Natural killer cell (primary cell): Measurements from ENCODE around the gene JADE3. TPM values are rescaled to one million over a fixed set of nuclear protein-coding genes. Genes with fewer than 3 reads are reported as not detected.

Source experiments
- ATAC-seq, 3 donors: fragments of 150-1000 bp in 2 of 3; fragments of 200-7000 bp in 1 of 3; cut with Tn5 transposase; 1 replicate in 1 of 3; 2 replicates in 2 of 3; pipeline ENCODE4 v1.10.0; 2021; ENCODE audit warnings: mild to moderate bottlenecking in 2 of 3, moderate library complexity in 2 of 3
- DNase-seq, 2 donors: peaks; one replicate each; pipeline versions ENCODE4 v3.0.0 to v3.0.0-alpha.2; 2013 to 2021; ENCODE audit warnings: mixed read lengths in 1 of 2
- H3K27ac ChIP-seq: one replicate; pipeline ENCODE4 v1.5.1; 2013; ENCODE audit warnings: mild to moderate bottlenecking, low read length
- H3K27me3 ChIP-seq: one replicate; pipeline ENCODE4 v1.6.1; 2013; ENCODE audit warnings: low read length; ENCODE audit not compliant: control insufficient read depth, insufficient read depth
- H3K36me3 ChIP-seq: one replicate; pipeline ENCODE4 v1.6.1; 2013; ENCODE audit warnings: low read length; ENCODE audit not compliant: control insufficient read depth, insufficient read depth
- H3K4me1 ChIP-seq: one replicate; pipeline ENCODE4 v1.6.1; 2013; ENCODE audit warnings: low read length; ENCODE audit not compliant: control insufficient read depth, insufficient read depth
- H3K4me3 ChIP-seq: one replicate; pipeline ENCODE4 v1.5.1; 2013; ENCODE audit warnings: low read length
- H3K9me3 ChIP-seq: one replicate; pipeline ENCODE4 v1.6.1; 2013; ENCODE audit warnings: low read length; ENCODE audit not compliant: control insufficient read depth, insufficient read depth
- H3K27ac Mint-ChIP-seq, 2 donors: one replicate each; pipeline ENCODE4 v1.8.0; 2022; ENCODE audit warnings: mild to moderate bottlenecking in 2 of 2, mixed read lengths in 2 of 2, moderate library complexity in 1 of 2
- H3K27me3 Mint-ChIP-seq, 2 donors: one replicate each; pipeline ENCODE4 v1.8.0; 2022; ENCODE audit warnings: low read depth in 2 of 2, mixed read lengths in 2 of 2
- H3K36me3 Mint-ChIP-seq: one replicate; pipeline ENCODE4 v1.8.0; 2022; ENCODE audit warnings: mixed read lengths
- H3K4me1 Mint-ChIP-seq, 2 donors: one replicate each; pipeline ENCODE4 v1.8.0; 2022; ENCODE audit warnings: mixed read lengths in 2 of 2
- H3K4me3 Mint-ChIP-seq: one replicate; pipeline ENCODE4 v1.8.0; 2022; ENCODE audit warnings: mild to moderate bottlenecking, moderate library complexity, mixed read lengths
- H3K9me3 Mint-ChIP-seq, 2 donors: one replicate each; pipeline ENCODE4 v1.8.0; 2022; ENCODE audit warnings: mixed read lengths in 2 of 2
- WGBS: methylation state at CpG from one replicate; pipeline ENCODE4 v1.1.7; 2013; ENCODE audit warnings: missing lambda C conversion rate; ENCODE audit not compliant: insufficient coverage; 5-methylcytosine and 5-hydroxymethylcytosine counted together
- intact Hi-C: fragments of 100-400 bp; cut with micrococcal nuclease; formaldehyde crosslinking; loops from one replicate; pipeline ENCODE4 v1.14.2; 2022
- total RNA-seq, 4 donors: library from RNA; stranded (reverse); fragments of 120-200 nt in 1 of 4; gene quantifications; one replicate each; pipeline versions ENCODE4 v1.2.3 to v1.2.4, GENCODE V29; 2013 to 2022
- TF ChIP-seq, protein P1 (sequence below): fragments of 200-600 bp; IDR thresholded peaks from one replicate; pipeline ENCODE4 v1.8.0; 2022; ENCODE audit warnings: antibody characterized with exemption

The JADE3 gene
- total RNA-seq, 3 donors from 2014 or later (not counting 1 experiment from before 2014, with no cell fraction given), result 0.16 to 0.54 (median 0.43) TPM

DNA sequence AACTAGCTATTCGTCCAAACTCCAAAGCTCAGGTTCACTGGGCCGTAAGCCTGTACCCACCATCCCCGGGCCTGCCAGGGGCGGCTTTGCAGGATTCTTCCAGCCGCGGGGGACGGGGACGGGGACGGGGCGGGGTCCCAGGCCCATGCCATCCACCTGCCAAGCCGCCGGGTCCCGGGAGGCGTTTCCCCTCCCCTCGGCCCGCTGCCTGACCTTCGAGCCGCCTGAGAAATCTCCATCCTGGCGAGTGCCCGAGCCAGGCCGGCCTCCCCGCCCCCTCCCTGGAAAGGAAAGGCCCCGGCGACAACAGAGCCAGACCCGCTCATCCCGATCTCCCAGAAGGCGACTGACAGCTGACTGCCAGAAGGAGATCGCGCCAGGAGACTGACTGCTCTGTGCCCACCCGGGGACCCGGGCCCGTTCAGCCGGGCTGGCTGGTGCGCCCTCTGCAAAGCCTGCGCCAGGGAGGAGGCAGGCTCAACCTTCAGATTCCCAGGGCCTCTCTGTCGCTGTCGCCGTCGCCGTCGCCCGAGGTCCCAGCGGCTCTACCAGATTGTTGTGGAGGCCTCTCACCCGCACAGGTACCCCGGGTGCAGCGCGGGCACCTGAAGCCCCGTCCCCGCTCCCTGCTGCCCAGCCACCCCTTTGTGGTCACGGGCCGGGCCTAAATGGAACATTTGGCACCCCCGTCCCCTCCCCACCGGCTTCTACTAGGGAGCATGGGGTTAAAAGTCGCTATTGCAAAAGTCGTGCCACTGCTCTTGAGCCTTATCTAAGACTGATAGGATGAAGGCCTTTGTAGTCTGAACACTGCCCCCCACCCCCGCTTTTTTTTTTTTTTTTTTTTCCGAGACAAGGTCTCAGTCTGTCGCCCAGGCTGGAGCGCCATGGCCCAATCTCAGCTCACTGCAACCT, 166.2 kb downstream of the JADE3 start, which contains the start of gene RGN:
RGN (plus strand) TSS at position 315 of the 915 bp plus-strand sequence. CDS start 2,702 bp downstream, outside the sequence.
- H3K36me3 Mint-ChIP-seq, result no peaks in the 10 kb centered on the region
- intact Hi-C loops, result no loop called here
- no peaks in the 10 kb centered on the region for H3K4me1 ChIP-seq

DNA sequence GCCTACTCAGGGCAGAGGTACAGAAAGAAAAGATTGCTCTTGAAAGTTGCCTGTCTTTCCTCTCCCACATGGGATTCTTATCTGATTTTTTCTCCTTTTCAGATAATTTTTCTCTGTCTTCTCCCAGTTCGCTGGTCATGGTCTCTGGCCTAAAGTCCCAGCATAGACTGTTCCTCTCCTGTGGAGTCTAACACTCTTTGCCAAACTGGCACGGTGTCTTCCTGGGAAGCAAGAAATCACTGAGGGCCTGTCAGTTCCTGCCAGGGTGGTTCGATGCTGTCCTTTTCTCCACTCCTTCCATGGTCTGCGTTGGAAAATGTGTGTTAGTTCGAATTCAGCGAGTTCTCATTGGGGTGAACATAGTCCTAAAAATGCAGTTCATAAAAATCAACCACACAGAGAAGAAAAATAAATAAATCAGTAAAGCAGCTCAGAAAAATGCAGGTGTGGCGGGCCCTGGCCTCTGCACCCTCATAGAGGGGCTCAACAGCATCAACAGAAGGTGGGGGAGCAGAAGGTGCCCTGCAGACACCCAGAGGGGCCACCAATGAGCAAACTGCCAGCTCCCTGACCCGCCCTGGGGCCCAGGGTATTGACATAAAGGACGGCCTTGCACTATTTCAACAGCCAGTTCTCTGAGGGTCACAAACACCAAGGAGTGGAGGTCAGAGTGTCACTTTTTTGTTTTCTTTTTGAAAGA, 168.1 kb downstream of the JADE3 start:
- H3K4me1 Mint-ChIP-seq, result no peaks in the 10 kb centered on the region
- Histone ChIP-seq H3K36me3 (no peaks in the 10 kb centered on the region), H3K27me3 (no peaks in the 10 kb centered on the region), H3K9me3 (no peaks in the 10 kb centered on the region), H3K4me3 (no peak overlapping the region), H3K4me1 (no peaks in the 10 kb centered on the region), H3K27ac (no peak overlapping the region)
- peaks cover 0 to 9% of the 10 kb centered on the region in 2 donors for H3K27me3 Mint-ChIP-seq
- H3K27ac Mint-ChIP-seq, result no peak overlapping the region
- no peak for ATAC-seq
- no peaks in the 10 kb centered on the region for H3K36me3 Mint-ChIP-seq
- TF ChIP-seq, protein P1, sequence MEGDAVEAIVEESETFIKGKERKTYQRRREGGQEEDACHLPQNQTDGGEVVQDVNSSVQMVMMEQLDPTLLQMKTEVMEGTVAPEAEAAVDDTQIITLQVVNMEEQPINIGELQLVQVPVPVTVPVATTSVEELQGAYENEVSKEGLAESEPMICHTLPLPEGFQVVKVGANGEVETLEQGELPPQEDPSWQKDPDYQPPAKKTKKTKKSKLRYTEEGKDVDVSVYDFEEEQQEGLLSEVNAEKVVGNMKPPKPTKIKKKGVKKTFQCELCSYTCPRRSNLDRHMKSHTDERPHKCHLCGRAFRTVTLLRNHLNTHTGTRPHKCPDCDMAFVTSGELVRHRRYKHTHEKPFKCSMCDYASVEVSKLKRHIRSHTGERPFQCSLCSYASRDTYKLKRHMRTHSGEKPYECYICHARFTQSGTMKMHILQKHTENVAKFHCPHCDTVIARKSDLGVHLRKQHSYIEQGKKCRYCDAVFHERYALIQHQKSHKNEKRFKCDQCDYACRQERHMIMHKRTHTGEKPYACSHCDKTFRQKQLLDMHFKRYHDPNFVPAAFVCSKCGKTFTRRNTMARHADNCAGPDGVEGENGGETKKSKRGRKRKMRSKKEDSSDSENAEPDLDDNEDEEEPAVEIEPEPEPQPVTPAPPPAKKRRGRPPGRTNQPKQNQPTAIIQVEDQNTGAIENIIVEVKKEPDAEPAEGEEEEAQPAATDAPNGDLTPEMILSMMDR, result no peak
- WGBS, result 84% methylated on average over 6 of the region's 9 CpGs
- H3K9me3 Mint-ChIP-seq, result no peaks in the 10 kb centered on the region
- no peak for DNase-seq
- intact Hi-C loops, result no loop called here
- H3K4me3 Mint-ChIP-seq, result no peak overlapping the region

More for the DNA sequence above, 166.2 kb downstream of the JADE3 start, which contains the start of gene RGN:
- no peaks in the 10 kb centered on the region for H3K27me3 ChIP-seq
- 75% methylated on average over 57 of the region's 59 CpGs for WGBS
- TF ChIP-seq, protein P1, result no peak
- Mint-ChIP-seq H3K9me3 (no peaks in the 10 kb centered on the region), H3K27me3 (peaks cover 0 to 15% of the 10 kb centered on the region in 2 donors), H3K27ac (no peak within 1 kb of the TSS), H3K4me1 (no peaks in the 10 kb centered on the region), H3K4me3 (no peak within 1 kb of the TSS)
- no peaks in the 10 kb centered on the region for H3K9me3 ChIP-seq
- ATAC-seq (no peak), DNase-seq (no peak)
- H3K27ac ChIP-seq, result no peak within 1 kb of the TSS
- H3K4me3 ChIP-seq, result no peak within 1 kb of the TSS
- no peaks in the 10 kb centered on the region for H3K36me3 ChIP-seq

DNA sequence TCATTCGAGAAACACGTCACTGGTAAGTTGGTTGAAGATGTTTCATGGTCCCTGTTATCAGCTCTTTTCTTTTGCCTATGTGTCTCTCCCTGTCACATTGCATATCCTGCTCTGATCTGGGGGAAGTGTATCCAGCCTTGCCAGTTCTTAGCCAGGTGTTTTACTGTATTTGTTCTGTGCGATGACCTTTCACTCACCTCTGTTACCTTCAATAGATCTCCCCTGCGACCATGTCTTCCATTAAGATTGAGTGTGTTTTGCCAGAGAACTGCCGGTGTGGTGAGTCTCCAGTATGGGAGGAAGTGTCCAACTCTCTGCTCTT, 168.7 kb downstream of the JADE3 start:
- H3K9me3 Mint-ChIP-seq, result no peaks in the 10 kb centered on the region
- H3K4me3 Mint-ChIP-seq, result no peak overlapping the region
- TF ChIP-seq, protein P1, result no peak
- H3K27ac Mint-ChIP-seq, result no peak overlapping the region
- intact Hi-C loops, result no loop called here
- H3K4me1 ChIP-seq, result no peaks in the 10 kb centered on the region
- no peak overlapping the region for H3K4me3 ChIP-seq
- no peak for ATAC-seq
- 100% methylated on average over 2 of the region's 5 CpGs for WGBS
- DNase-seq, result no peak
- H3K27me3 Mint-ChIP-seq, result peaks cover 0 to 9% of the 10 kb centered on the region in 2 donors
- no peaks in the 10 kb centered on the region for H3K4me1 Mint-ChIP-seq
- H3K36me3 ChIP-seq, result no peaks in the 10 kb centered on the region
- no peak overlapping the region for H3K27ac ChIP-seq
- H3K9me3 ChIP-seq, result no peaks in the 10 kb centered on the region
- no peaks in the 10 kb centered on the region for H3K27me3 ChIP-seq
- H3K36me3 Mint-ChIP-seq, result no peaks in the 10 kb centered on the region
